Measurements from ENCODE around the gene CRTAP. TPM values are rescaled to one million over a fixed set of nuclear protein-coding genes. Genes with fewer than 3 reads are reported as not detected.
A peak's percentile ranks its signal among the peaks of the same experiment; 100 is the strongest.

Gene CRTAP
- total and polyA plus RNA-seq, 2 of the 13 experiments (the other 11 are each of a cell fraction or from before 2014, with no cell fraction given), result 54.2 to 119 TPM

- TF ChIP-seq DMTF1 (CRISPR knock-in tag; IDR thresholded peaks at IDR 0.05) (no peak), GTF2F1 (IDR thresholded peaks at IDR 0.05; ENCODE audit: low read length) (no peak), NFE2L1 (CRISPR knock-in tag; IDR thresholded peaks at IDR 0.05; ENCODE audit: borderline replicate concordance) (no peak), NCOR1 (IDR thresholded peaks at IDR 0.05; ENCODE audit: borderline replicate concordance, low read length) (no peak; the same call in 1 of the 2 replicates), PRMT3 (CRISPR knock-in tag; IDR thresholded peaks at IDR 0.05; ENCODE audit: borderline replicate concordance, low read depth) (no peak), STAT5B (CRISPR knock-in tag; IDR thresholded peaks at IDR 0.05) (no peak), ZNF567 (CRISPR knock-in tag; IDR thresholded peaks at IDR 0.05; ENCODE audit: borderline replicate concordance) (no peak), HNRNPL (IDR thresholded peaks at IDR 0.05; ENCODE audit: low read depth, low read length) (no peak), ZNF335 (CRISPR knock-in tag; IDR thresholded peaks at IDR 0.05) (0 out of 2 replicates have a peak, but pooled peaks have one; percentile 18), ZBTB38 (CRISPR knock-in tag; IDR thresholded peaks at IDR 0.05) (no peak), WIZ (CRISPR knock-in tag; IDR thresholded peaks at IDR 0.05) (no peak), RXRA (CRISPR knock-in tag; IDR thresholded peaks at IDR 0.05) (no peak; the same call in 1 of the 2 replicates)
- TF ChIP-seq, protein P1, sequence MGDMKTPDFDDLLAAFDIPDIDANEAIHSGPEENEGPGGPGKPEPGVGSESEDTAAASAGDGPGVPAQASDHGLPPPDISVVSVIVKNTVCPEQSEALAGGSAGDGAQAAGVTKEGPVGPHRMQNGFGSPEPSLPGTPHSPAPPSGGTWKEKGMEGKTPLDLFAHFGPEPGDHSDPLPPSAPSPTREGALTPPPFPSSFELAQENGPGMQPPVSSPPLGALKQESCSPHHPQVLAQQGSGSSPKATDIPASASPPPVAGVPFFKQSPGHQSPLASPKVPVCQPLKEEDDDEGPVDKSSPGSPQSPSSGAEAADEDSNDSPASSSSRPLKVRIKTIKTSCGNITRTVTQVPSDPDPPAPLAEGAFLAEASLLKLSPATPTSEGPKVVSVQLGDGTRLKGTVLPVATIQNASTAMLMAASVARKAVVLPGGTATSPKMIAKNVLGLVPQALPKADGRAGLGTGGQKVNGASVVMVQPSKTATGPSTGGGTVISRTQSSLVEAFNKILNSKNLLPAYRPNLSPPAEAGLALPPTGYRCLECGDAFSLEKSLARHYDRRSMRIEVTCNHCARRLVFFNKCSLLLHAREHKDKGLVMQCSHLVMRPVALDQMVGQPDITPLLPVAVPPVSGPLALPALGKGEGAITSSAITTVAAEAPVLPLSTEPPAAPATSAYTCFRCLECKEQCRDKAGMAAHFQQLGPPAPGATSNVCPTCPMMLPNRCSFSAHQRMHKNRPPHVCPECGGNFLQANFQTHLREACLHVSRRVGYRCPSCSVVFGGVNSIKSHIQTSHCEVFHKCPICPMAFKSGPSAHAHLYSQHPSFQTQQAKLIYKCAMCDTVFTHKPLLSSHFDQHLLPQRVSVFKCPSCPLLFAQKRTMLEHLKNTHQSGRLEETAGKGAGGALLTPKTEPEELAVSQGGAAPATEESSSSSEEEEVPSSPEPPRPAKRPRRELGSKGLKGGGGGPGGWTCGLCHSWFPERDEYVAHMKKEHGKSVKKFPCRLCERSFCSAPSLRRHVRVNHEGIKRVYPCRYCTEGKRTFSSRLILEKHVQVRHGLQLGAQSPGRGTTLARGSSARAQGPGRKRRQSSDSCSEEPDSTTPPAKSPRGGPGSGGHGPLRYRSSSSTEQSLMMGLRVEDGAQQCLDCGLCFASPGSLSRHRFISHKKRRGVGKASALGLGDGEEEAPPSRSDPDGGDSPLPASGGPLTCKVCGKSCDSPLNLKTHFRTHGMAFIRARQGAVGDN (CRISPR knock-in tag; IDR thresholded peaks at IDR 0.05), result no peak
- TF ChIP-seq, protein P2, sequence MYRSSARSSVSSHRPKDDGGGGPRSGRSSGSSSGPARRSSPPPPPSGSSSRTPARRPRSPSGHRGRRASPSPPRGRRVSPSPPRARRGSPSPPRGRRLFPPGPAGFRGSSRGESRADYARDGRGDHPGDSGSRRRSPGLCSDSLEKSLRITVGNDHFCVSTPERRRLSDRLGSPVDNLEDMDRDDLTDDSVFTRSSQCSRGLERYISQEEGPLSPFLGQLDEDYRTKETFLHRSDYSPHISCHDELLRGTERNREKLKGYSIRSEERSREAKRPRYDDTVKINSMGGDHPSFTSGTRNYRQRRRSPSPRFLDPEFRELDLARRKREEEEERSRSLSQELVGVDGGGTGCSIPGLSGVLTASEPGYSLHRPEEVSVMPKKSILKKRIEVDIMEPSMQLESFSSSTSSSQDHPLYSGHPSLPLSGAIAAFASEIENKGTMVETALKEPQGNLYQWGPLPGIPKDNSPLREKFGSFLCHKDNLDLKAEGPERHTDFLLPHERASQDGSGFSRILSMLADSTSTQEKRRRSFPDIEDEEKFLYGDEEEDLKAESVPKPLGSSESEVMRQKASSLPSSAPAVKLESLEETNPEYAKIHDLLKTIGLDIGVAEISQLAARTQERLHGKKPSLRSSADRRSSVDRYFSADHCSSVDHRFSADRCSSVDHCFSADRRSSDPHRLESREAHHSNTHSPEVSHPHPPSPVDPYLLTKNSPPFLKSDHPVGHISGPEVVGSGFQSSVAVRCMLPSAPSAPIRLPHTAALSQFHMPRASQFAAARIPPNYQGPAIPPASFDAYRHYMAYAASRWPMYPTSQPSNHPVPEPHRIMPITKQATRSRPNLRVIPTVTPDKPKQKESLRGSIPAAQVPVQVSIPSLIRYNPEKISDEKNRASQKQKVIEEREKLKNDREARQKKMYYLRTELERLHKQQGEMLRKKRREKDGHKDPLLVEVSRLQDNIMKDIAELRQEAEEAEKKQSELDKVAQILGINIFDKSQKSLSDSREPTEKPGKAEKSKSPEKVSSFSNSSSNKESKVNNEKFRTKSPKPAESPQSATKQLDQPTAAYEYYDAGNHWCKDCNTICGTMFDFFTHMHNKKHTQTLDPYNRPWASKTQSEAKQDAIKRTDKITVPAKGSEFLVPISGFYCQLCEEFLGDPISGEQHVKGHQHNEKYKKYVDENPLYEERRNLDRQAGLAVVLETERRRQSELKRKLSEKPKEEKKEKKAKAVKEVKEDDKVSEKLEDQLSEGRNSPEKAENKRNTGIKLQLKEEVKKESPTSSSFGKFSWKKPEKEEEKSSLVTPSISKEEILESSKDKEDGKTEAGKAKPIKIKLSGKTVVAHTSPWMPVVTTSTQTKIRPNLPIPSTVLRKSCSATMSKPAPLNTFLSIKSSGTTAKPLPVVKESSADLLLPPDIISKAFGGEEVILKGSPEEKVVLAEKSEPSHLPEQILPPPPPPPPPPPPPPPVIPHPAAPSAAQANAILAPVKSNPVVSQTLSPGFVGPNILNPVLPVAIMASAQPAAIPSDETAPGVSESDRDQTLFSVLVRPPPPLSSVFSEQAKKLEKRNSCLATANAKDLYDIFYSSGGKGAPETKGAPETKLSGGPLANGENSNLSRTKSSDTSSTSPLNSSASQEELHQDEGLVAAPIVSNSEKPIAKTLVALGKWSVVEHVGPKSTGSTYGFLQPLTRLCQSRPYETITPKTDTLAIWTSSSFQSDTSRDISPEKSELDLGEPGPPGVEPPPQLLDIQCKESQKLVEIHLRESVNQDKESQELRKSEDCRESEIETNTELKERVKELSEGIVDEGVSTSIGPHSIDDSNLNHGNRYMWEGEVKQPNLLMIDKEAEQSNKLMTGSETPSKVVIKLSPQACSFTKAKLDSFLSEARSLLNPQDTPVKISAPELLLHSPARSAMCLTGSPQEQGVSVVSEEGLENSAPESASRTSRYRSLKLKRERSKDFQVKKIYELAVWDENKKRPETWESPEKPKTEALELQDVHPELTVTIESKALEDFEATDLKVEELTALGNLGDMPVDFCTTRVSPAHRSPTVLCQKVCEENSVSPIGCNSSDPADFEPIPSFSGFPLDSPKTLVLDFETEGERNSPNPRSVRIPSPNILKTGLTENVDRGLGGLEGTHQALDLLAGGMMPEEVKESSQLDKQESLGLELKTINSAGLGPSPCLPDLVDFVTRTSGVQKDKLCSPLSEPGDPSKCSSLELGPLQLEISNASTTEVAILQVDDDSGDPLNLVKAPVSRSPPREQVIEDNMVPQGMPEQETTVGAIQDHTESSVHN (CRISPR knock-in tag; IDR thresholded peaks at IDR 0.05), result no peak
Observed at GRCh38 chr3:33186524-33187367, 72.9 kb downstream of the CRTAP start (continued).

Measured in HepG2 (cell line).